Activated CD8-positive, alpha-beta memory T cell treated with anti-CD3 and anti-CD28 coated beads, Interleukin-2, amount 10 ng/mL, durations not matched to agents 7 days and 5 days (primary cell): ENCODE results near the gene GPR137. TPM values are rescaled to one million over a fixed set of nuclear protein-coding genes. Genes with fewer than 3 reads are reported as not detected.

Source experiments
- ATAC-seq: fragments of 150-1000 bp; cut with Tn5 transposase; one replicate; pipeline ENCODE4 v1.10.0; 2021; ENCODE audit warnings: moderate library complexity
- CTCF ChIA-PET: fragments of 350-600 bp; sonication (Branson Sonifier 250); formaldehyde crosslinking; loops from one replicate; lab custom pipeline; 2021; ENCODE audit warnings: antibody characterized with exemption; lab: Charles Lee
- DNase-seq: peaks from one replicate; pipeline ENCODE4 v3.0.0-alpha.2; 2020
- H3K27ac Mint-ChIP-seq: one replicate; pipeline ENCODE4 v1.8.0; 2021; ENCODE audit warnings: mild to moderate bottlenecking, mixed read lengths
- H3K27me3 Mint-ChIP-seq: one replicate; pipeline ENCODE4 v1.8.0; 2021; ENCODE audit warnings: mixed read lengths
- H3K36me3 Mint-ChIP-seq: one replicate; pipeline ENCODE4 v1.8.0; 2021; ENCODE audit warnings: mild to moderate bottlenecking, mixed read lengths
- H3K4me1 Mint-ChIP-seq: one replicate; pipeline ENCODE4 v1.8.0; 2021; ENCODE audit warnings: mixed read lengths
- H3K4me3 Mint-ChIP-seq: one replicate; pipeline ENCODE4 v1.8.0; 2021; ENCODE audit warnings: mild to moderate bottlenecking, moderate library complexity, mixed read lengths
- H3K9me3 Mint-ChIP-seq: one replicate; pipeline ENCODE4 v1.8.0; 2022; ENCODE audit warnings: low read depth, mixed read lengths
- total RNA-seq, 2 experiments: library from RNA; stranded (reverse); gene quantifications; one replicate each; pipeline ENCODE4 v1.2.3, GENCODE V29; 2021

Gene GPR137
- total RNA-seq, 2 experiments from 2014 or later = 32.9 to 46.0 TPM

DNA sequence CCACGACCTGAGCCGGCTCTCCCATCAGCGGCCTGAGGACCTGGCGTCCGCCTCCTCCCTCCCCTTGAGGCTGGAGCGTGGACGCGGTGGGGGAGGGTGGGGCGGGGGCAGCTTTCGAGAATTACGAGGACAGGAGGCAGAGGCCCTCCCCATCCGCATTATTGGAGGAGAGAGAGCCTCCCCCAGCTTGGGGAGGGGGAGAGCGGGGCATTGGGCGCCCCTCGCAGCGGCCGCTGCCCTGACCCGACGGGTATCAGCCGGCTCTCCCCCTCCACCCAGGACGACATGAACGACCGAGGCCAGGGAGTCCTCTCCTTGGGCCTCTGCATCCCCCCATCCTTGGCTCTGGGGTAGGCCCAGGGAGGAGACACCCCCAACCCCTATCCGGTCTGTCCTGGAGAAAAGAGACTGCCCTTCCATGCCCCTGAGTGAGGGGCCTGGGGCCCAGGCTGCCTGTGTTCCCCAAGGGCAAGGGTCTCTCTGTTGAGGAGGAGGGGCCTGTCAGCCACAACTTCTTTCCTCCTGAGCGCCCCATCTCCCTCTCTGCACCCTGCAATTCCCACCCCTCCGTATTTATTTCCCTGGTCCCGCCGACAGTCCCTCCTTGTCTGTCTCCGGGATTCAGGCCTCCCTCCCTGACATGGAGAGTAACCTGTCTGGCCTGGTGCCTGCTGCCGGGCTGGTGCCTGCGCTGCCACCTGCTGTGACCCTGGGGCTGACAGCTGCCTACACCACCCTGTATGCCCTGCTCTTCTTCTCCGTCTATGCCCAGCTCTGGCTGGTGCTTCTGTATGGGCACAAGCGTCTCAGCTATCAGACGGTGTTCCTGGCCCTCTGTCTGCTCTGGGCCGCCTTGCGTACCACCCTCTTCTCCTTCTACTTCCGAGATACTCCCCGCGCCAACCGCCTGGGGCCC lies 495 bp downstream of the GPR137 start:
- DNase-seq = peak; percentile 58
- Mint-ChIP-seq H3K4me3 (peak overlapping the region; percentile 79), H3K27me3 (peaks cover 10% of the 10 kb centered on the region), H3K9me3 (no peaks in the 10 kb centered on the region), H3K36me3 (peaks cover 7% of the 10 kb centered on the region), H3K4me1 (peaks cover 19% of the 10 kb centered on the region), H3K27ac (peak overlapping the region; percentile 67)
- CTCF ChIA-PET = interaction anchor here (0.5 to 15.2 kb wide), 8 partner anchors 10 to 82 kb away, joined by 3 to 188 read pairs (median 9); partner anchors contain the start of genes CATSPERZ, ESRRA, FERMT3 and PLCB3
- ATAC-seq = no peak

DNA sequence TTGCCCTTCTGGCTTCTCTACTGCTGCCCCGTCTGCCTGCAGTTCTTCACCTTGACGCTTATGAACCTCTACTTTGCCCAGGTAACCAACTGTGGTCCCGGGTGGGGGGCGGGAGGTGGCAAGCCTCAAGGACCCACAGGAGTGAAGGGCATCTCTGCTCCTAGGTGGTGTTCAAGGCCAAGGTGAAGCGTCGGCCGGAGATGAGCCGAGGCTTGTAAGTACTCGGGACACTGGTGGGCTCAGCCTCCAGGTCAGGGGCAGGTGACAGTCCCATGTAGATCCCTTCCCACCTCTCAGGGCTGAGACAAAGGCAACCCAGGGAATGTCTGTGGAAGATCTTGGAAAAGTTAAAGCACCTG lies 1.1 kb downstream of the GPR137 start:
- DNase-seq (no peak), ATAC-seq (no peak)
- Mint-ChIP-seq H3K27me3 (peaks cover 11% of the 10 kb centered on the region), H3K27ac (peak overlapping the region; percentile 67), H3K4me1 (peaks cover 18% of the 10 kb centered on the region), H3K9me3 (no peaks in the 10 kb centered on the region), H3K36me3 (peaks cover 3% of the 10 kb centered on the region), H3K4me3 (peak overlapping the region; percentile 79)
- CTCF ChIA-PET = interaction anchor here (1.0 to 15.2 kb wide), 4 partner anchors 10 to 21 kb away, joined by 3 to 188 read pairs (median 6); partner anchors contain the start of genes CATSPERZ and ESRRA

DNA sequence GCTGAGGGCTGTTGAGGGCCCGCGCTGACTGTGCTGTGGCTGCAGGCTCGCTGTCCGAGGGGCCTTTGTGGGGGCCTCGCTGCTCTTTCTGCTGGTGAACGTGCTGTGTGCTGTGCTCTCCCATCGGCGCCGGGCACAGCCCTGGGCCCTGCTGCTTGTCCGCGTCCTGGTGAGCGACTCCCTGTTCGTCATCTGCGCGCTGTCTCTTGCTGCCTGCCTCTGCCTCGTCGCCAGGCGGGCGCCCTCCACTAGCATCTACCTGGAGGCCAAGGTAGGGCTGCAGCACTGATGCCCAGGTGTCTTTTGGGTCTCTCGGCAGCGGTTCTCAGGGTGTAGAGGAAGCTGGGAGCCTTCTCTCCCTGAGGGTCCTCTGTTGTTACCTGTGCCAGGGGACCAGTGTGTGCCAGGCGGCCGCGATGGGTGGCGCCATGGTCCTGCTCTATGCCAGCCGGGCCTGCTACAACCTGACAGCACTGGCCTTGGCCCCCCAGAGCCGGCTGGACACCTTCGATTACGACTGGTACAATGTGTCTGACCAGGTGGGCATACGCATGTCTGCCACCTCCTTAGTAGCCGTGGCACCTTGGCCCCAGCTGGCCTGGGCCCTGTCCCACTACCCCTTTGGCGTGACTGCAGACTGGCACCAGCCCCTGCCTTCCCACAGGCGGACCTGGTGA lies 2.2 kb downstream of the GPR137 start:
- Mint-ChIP-seq H3K4me1 (peaks cover 18% of the 10 kb centered on the region), H3K4me3 (no peak overlapping the region), H3K36me3 (peaks cover 3% of the 10 kb centered on the region), H3K9me3 (no peaks in the 10 kb centered on the region), H3K27ac (no peak overlapping the region), H3K27me3 (peaks cover 17% of the 10 kb centered on the region)
- ATAC-seq (no peak), DNase-seq (no peak)
- CTCF ChIA-PET = interaction anchor here (1.0 to 15.2 kb wide), 2 partner anchors 15 to 22 kb away, joined by 3 to 188 read pairs; partner anchors contain the start of genes CATSPERZ and ESRRA

DNA sequence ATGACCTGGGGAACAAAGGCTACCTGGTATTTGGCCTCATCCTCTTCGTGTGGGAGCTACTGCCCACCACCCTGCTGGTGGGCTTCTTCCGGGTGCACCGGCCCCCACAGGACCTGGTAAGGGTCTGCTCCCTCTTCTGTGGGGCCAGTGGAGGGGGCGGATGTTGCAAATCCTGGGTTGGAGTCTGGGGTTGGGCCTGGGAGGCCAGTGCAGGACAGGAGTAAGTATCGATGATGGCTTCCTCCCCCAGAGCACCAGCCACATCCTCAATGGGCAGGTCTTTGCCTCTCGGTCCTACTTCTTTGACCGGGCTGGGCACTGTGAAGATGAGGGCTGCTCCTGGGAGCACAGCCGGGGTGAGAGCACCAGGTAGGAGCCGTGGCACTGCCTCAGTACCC lies 2.7 kb downstream of the GPR137 start:
- CTCF ChIA-PET = interaction anchor here (1.9 to 15.2 kb wide), 2 partner anchors 15 to 44 kb away, joined by 5 to 188 read pairs; partner anchors contain the start of genes CATSPERZ and ESRRA
- Mint-ChIP-seq H3K9me3 (no peaks in the 10 kb centered on the region), H3K4me1 (peaks cover 12% of the 10 kb centered on the region), H3K27me3 (peaks cover 22% of the 10 kb centered on the region), H3K4me3 (no peak overlapping the region), H3K36me3 (no peaks in the 10 kb centered on the region), H3K27ac (no peak overlapping the region)
- no peak for ATAC-seq
- no peak for DNase-seq

DNA sequence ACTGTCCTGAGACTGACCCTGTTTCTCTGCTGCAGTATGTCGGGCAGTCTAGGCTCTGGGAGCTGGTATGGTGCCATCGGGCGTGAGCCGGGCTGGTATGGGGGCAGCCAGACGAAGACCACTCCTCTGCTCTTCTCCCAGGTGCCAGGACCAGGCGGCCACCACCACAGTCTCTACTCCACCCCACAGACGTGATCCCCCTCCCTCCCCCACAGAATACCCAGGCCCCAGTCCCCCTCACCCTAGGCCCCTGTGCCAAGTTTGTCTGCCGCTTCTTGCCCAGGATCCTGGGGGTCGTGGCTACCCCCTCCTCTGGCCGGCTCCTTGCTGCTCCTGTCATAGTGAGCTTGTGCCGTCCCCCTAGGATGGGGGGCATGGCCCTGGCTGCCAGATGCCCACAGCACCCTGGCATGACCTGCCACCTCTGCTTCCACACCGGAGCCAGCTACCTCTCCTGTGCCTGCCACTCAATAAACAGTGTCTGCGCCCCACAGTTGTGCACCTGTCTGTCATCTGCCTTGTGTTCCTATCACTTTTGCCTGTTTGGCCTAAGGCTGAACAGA lies 3.4 kb downstream of the GPR137 start:
- Mint-ChIP-seq H3K4me3 (no peak overlapping the region), H3K4me1 (peaks cover 10% of the 10 kb centered on the region), H3K27ac (no peak overlapping the region), H3K27me3 (peaks cover 29% of the 10 kb centered on the region), H3K9me3 (no peaks in the 10 kb centered on the region), H3K36me3 (no peaks in the 10 kb centered on the region)
- CTCF ChIA-PET = interaction anchor here (1.9 to 15.2 kb wide), 2 partner anchors 14 to 43 kb away, joined by 5 to 188 read pairs; partner anchors contain the start of genes CATSPERZ and ESRRA
- ATAC-seq = no peak
- no peak for DNase-seq

DNA sequence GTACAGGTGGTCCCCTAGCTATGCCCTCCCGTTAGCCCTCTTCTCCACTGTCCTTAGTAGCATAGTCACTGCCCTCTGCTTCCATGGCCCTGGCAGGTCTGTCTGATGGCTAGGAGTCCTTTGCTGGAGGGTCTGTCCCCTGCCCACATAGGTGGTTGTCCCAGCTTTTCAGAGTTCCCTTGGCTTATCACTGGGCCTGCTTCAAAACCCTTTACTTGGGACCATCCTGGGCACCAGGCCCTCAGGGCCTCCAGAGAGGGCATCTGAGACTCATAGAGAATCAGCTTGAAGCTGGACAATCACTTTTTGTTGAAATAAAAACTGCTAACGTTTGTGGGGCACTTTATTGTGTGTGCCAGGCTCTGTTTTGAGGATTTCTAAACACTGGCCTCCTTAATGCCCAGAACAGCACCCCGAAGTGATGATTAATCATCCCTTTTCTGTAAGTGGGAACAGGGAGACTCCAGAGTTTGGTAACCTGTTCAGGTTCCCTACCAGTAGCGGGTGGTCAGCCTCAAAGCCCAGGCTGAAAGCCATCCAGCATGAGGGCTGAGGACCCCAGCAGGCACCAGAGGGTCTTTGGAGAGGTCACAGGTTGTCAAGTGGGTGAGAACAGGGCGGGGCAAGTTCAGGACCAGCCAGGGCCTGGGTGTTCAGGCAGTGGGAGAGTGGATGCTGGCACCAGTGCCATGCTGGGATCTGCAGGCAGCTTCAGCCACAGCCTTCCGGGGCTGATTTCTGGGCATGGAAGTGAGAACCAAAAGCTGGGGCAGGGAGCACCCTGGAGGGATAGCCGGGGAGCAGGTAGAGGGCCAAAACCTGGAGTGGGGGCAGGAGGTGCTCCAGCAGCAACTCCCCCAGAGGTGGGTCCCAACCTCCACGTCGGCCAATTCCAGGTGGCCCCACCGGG lies 5.0 kb downstream of the GPR137 start:
- Mint-ChIP-seq H3K9me3 (no peaks in the 10 kb centered on the region), H3K4me1 (peaks cover 8% of the 10 kb centered on the region), H3K4me3 (no peak overlapping the region), H3K36me3 (no peaks in the 10 kb centered on the region), H3K27ac (no peak overlapping the region), H3K27me3 (peaks cover 42% of the 10 kb centered on the region)
- no peak for DNase-seq
- ATAC-seq = no peak
- CTCF ChIA-PET = interaction anchor here (1.9 to 15.2 kb wide), 2 partner anchors 12 to 41 kb away, joined by 5 to 188 read pairs; partner anchors contain the start of genes CATSPERZ and ESRRA

DNA sequence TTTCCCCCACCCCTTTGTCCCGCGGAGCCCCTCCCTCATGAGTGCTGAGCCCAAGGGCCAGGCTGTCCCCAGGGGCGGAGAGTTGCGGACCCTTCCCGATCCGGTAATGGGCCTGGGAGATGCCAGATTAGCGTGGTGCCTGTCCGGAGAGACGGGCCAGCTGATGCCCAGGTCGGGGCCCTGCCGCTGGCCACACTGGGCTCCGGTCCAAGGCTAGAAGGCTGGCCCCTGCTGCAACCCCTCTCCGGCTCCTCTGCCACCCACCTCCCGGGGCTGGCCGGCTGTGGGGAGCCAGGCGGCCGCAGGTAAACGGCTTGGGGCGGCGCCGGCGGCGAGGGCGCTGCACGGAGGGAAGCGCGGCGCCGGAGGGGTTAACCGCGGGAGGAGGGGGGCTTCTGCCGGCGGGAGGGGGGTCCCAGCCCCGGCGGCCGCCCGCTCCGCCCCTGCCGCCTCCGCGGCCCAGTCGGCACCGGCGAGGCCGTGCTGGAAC lies 5.7 kb downstream of the GPR137 start, which contains the start of gene KCNK4:
Gene KCNK4, plus strand, starts transcription at position 41 of the 490 bp plus-strand sequence. CDS start 1,717 bp downstream, outside the sequence.
- H3K4me1 Mint-ChIP-seq = peaks cover 7% of the 10 kb centered on the region
- H3K27ac Mint-ChIP-seq = no peak within 1 kb of the TSS
- H3K9me3 Mint-ChIP-seq = no peaks in the 10 kb centered on the region
- H3K4me3 Mint-ChIP-seq = no peak within 1 kb of the TSS
- peaks cover 49% of the 10 kb centered on the region for H3K27me3 Mint-ChIP-seq
- CTCF ChIA-PET = interaction anchor here (15.2 kb wide), 1 partner anchor 12 kb away, joined by 188 read pairs; the partner anchor contains the start of genes CATSPERZ and ESRRA
- ATAC-seq (no peak), DNase-seq (no peak)
- H3K36me3 Mint-ChIP-seq = no peaks in the 10 kb centered on the region

DNA sequence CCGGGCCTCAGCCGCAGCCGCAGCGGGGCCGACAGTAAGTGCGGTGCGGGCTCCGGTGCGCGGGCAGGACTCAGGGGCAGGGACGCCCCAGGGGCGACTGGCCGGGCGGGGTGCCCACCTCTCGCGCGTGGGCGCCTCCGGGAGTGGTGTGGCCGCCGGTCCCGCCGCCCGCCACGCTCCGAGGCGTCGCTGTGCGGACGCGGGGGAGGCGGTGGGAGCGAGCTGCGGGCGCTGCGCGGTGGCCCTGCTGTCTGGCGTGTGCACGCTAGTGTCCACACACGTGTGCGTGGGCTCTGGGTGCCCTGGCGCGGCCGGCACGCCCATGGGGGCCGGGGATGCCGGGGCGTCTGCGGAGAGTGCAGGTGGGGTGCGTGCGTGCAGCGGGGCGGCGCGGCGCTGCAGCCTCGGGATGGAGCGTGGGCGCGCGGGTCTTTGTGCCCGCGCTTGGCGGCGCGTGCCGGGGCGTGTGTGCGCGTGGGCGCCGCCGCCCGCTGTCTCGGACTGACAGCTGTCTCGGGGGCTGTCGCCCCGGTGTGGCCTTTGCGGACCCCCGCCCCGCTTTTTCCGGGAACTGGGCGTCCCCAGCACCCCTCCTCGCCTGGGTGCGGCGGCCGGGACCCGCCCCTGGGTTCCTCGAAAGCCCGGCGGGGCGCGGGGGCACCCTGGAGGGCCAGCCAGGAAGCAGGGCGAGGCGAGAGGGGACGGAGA lies 6.3 kb downstream of the GPR137 start:
- Mint-ChIP-seq H3K27me3 (peaks cover 55% of the 10 kb centered on the region), H3K36me3 (no peaks in the 10 kb centered on the region), H3K4me3 (no peak overlapping the region), H3K9me3 (no peaks in the 10 kb centered on the region), H3K4me1 (peaks cover 1% of the 10 kb centered on the region), H3K27ac (no peak overlapping the region)
- CTCF ChIA-PET = interaction anchor here (1.5 to 15.2 kb wide), 2 partner anchors 11 to 87 kb away, joined by 3 to 188 read pairs; partner anchors contain the start of genes CATSPERZ and ESRRA
- DNase-seq (no peak), ATAC-seq (peak; percentile 48)

DNA sequence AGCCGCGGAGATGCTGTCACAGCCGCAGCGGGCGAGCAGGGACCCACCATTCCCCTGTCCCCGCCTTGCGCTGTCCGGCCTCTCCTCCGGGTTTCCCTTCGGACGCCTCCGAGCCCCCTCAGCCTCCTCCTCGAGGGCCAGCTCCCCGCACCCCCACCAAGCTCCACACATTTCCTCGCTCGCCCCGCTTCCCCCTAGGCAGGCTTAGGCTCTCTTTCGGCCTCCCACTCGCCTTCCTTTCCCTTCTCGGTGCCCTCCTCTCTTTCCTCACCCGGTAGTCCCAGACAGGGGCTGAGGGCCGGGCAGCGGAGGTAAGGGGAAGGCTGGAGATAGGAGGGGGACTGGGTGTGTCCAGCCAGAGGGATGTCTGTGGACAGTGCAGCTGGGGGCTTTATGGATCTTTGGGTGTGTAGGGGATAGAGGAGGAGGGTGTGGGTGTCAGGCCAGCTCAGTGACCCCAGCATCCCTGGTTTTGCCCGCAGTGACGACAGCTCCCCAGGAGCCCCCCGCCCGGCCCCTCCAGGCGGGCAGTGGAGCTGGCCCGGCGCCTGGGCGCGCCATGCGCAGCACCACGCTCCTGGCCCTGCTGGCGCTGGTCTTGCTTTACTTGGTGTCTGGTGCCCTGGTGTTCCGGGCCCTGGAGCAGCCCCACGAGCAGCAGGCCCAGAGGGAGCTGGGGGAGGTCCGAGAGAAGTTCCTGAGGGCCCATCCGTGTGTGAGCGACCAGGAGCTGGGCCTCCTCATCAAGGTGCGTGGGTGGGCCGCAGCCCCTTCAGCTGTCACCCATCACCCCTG lies 7.0 kb downstream of the GPR137 start:
- H3K9me3 Mint-ChIP-seq = no peaks in the 10 kb centered on the region
- peaks cover 63% of the 10 kb centered on the region for H3K27me3 Mint-ChIP-seq
- ATAC-seq (peak; percentile 20), DNase-seq (no peak)
- H3K27ac Mint-ChIP-seq = no peak overlapping the region
- H3K4me3 Mint-ChIP-seq = no peak overlapping the region
- peaks cover 1% of the 10 kb centered on the region for H3K4me1 Mint-ChIP-seq
- CTCF ChIA-PET = interaction anchor here (1.5 to 15.2 kb wide), 2 partner anchors 10 to 88 kb away, joined by 3 to 188 read pairs; partner anchors contain the start of genes CATSPERZ and ESRRA
- no peaks in the 10 kb centered on the region for H3K36me3 Mint-ChIP-seq

DNA sequence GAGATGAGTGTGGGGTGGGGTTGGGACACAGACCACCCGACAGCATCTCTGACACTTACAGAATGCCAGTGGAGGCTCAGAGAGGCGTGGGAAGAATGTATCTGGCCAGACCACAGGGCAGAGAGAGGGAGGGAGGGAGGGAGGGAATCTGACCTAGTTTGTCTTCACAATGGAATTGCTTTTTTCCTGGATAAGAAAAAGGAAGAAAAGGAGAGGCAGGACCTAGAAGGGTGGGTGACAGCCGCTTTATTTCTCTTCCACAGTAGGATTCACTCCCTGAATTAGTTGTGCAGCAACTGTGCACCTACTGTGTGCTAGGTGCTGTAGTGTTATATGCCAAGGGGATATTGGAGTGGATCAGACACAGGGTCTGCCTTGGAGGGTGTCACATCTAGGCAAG lies 9.1 kb downstream of the GPR137 start:
- Mint-ChIP-seq H3K27ac (no peak overlapping the region), H3K4me1 (peaks cover 3% of the 10 kb centered on the region), H3K27me3 (peaks cover 81% of the 10 kb centered on the region), H3K9me3 (no peaks in the 10 kb centered on the region), H3K4me3 (no peak overlapping the region), H3K36me3 (no peaks in the 10 kb centered on the region)
- CTCF ChIA-PET = interaction anchor here (1.5 kb wide), 1 partner anchor 23 kb away, joined by 3 read pairs; no protein-coding TSS in a partner anchor
- ATAC-seq = no peak
- DNase-seq = no peak

DNA sequence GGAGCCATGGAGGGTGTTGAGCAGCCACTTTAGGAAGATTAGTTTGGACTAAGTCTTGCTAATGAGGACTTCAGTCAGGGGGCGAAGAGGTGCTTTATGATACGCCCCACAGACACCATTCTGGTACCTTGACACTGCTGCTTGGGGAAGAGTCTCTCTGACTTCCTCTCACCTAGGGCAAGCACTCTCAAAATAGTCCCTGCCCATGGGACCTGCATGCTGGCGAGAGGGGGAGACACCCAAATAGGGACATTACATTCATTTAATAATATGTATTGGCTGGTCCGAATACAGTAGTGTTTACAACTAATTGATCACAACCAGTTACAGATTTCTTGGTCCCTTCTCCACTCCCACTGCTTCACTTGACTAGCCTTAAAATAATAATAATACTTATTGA lies 10.1 kb downstream of the GPR137 start:
- Mint-ChIP-seq H3K4me3 (no peak overlapping the region), H3K36me3 (no peaks in the 10 kb centered on the region), H3K9me3 (no peaks in the 10 kb centered on the region), H3K27ac (no peak overlapping the region), H3K4me1 (peaks cover 9% of the 10 kb centered on the region), H3K27me3 (peaks cover 84% of the 10 kb centered on the region)
- CTCF ChIA-PET = no interaction called here
- ATAC-seq (no peak), DNase-seq (no peak)
